COLO829 (cell line): Measurements from ENCODE around the gene TPI1.
A peak's percentile ranks its signal among the peaks of the same experiment; 100 is the strongest.

Experiments used
- DNase-seq: peaks from one replicate; pipeline ENCODE4 v3.0.0; 2012; ENCODE audit warnings: low spot score

The TPI1 gene

DNA sequence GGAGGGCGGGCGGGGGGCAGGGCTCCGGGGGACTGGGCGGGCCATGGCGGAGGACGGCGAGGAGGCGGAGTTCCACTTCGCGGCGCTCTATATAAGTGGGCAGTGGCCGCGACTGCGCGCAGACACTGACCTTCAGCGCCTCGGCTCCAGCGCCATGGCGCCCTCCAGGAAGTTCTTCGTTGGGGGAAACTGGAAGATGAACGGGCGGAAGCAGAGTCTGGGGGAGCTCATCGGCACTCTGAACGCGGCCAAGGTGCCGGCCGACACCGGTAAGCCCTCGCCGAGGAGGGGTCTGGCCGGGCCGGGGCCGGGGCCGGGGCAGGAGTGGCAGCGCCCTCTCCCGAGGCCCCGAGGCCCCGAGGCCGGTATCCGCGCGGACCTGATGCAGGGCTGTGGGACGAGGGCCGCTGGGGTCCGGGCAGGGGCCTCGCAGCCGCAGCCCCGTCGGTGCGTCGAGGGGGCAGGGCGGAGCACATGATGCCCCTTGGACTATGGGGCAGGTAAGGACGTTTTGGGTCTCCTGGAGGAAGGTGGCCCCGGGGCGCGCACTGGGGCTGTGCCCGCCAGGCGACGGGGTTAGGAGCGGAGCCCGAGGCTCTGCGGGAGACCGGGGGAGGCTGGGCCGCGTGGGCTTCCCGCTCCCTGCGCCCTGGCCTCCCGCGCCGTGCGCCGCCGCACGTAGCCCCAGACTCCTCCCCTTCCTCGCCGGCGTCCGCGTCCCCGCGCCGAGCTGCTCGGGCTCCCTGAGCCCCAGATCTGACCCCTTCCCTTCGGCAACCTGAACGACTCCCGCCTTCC, at the start of gene TPI1:
Gene TPI1, plus strand, starts transcription at position 119 of the 798 bp plus-strand sequence. Its CDS starts 36 bp downstream, at position 155.
- peak; percentile 85 for DNase-seq

DNA sequence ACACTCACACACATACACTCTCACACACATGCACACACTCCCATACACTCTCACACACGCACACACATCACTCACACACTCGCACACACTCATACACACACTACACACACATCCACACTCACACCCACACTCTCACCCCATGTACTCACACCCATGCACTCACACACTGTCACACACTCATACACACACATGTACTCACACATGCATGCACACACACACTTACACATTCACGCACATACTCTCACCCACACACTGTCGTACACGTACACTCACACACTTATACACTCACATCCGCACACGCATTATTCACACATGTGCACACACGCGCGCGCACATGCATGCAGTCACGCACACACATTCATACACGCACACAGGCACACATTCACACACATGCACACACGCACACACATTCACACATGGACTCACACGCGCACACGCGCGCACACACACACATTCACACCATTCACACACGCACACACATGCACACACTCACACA, 49.6 kb upstream of the TPI1 start:
- no peak for DNase-seq

DNA sequence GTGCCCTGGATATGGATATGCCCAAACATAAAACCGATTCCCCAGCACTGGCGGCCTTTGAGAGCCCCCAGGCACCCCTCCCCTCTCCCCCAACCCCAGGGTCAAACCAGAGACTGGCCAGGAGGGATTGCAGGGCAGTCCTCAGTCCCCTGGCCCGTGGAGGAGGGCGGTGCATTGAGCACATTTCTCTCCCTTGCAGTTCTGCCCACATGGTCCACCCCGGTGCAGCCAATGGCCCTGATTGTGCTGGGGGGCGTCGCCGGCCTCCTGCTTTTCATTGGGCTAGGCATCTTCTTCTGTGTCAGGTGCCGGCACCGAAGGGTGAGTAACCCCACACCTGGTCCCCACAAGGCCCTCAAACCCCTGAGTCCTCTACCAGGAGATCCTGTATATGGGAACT, 49.1 kb upstream of the TPI1 start:
- no peak for DNase-seq

DNA sequence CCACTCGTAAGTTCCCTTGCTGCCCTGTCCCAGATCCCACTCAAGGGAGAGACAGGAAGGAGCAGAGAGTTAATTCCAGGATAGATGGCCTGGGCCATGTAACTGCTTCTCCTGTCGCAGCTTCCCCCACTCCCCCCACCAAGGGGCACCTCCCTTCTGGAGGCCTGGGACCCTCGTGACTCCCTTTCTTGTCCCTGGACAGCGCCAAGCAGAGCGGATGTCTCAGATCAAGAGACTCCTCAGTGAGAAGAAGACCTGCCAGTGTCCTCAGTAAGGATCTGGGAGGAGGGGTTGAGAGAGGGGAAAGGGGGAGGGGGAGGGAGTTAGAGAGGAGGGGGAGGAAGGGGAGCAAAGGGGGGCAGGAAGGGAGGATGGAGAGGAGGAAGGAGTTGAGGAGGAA, 48.7 kb upstream of the TPI1 start:
- no peak for DNase-seq

GRCh38 chr12:6819106-6820030, 48.0 kb upstream of the TPI1 start:
- DNase-seq, result no peak

GRCh38 chr12:6820166-6820565, 47.2 kb upstream of the TPI1 start:
- DNase-seq, result no peak

- no peak for DNase-seq
Observed at GRCh38 chr12:6821591-6822425, 45.5 kb upstream of the TPI1 start, which contains the start of gene GPR162. Gene GPR162, plus strand, starts transcription at chr12:6821821. Its CDS starts 2,078 bp downstream, at chr12:6823899.

GRCh38 chr12:6822426-6823135, 44.8 kb upstream of the TPI1 start:
- DNase-seq, result no peak

- no peak for DNase-seq
Observed at GRCh38 chr12:6823182-6824084, 43.9 kb upstream of the TPI1 start.

GRCh38 chr12:6824085-6824775, 43.1 kb upstream of the TPI1 start:
- no peak for DNase-seq

GRCh38 chr12:6824901-6825381, 42.4 kb upstream of the TPI1 start:
- DNase-seq, result no peak

GRCh38 chr12:6825398-6826124, 41.8 kb upstream of the TPI1 start:
- peak; percentile 96 for DNase-seq

DNA sequence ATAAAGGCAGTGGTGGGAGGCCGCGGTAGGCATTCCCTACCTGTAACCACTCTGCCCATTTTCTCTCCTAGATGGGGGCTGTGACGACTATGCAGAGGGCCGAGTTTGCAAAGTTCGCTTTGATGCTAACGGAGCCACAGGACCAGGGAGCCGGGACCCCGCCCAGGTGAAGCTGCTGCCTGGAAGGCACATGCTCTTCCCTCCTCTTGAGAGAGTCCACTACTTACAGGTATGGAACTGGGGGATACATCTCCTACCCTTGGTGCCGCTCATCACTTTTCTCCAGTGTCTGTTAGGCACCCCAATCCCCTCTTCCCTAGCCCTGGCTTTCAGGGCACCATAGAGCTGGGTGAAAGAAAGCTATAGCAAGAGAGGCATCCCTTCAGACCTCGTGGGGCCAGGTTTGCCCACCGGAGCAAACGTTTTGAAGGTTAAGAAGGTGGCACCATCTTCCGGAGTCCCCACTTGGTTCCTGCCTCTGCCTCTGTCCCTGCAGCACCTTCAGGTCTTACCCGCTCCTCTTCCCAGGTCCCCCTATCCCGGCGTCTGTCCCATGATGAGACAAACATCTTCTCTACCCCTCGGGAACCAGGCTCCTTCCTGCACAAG, 41.1 kb upstream of the TPI1 start:
- DNase-seq, result no peak

DNA sequence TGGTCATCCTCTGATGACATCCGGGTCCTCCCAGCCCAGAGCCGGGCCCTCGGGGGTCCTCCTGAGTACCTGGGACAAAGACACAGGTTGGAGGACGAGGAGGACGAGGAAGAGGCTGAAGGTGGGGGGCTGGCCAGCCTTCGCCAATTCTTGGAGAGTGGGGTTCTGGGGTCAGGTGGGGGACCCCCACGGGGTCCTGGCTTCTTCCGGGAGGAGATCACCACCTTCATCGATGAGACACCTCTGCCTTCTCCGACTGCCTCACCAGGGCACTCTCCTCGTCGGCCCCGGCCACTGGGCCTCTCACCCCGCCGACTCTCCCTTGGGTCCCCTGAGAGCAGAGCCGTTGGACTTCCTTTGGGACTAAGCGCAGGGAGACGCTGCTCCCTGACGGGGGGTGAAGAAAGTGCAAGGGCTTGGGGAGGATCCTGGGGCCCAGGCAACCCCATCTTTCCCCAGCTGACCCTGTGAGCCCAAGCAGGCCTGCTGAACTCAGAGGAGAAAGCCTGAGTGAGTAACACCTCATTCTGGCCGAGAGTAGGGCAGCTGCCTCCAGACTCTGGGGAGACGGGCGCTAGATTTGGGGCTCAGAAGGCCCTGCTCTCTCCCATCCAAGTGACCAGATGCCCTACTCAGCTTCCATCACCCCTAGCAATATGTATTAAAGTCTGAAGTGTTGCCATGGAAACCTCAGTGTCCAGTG, 40.4 kb upstream of the TPI1 start:
- no peak for DNase-seq

GRCh38 chr12:6827437-6827911, 39.9 kb upstream of the TPI1 start:
- peak; percentile 96 for DNase-seq

DNA sequence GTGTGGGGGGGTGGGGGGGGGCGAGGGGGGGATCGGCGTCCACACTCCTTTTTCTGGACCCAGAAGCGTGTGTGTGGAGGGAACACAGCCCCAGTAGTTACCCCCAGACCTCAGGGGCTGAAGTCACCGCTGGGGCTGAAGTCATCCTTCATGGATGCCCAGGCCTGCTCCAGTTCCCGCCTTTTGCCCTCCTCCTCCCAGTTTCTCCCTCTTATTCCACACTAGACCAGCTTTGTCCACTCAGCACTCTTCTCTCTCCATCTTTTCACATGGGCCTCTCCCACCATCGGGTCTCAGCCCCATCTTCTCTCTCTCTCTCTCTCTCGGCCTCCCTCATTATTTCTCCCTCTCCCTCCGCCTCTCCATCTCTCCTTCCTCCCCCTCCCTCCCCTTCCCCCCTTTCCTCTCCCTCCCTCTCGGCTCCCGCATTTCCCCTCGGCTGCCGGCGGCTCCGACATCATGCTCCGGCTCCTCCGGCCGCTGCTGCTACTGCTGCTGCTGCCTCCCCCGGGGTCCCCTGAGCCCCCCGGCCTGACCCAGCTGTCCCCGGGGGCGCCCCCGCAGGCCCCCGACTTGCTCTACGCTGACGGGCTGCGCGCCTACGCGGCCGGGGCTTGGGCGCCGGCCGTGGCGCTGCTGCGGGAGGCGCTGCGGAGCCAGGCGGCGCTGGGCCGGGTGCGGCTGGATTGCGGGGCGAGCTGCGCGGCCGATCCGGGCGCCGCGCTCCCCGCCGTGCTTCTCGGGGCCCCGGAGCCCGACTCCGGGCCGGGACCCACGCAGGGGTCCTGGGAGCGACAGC, 39.1 kb upstream of the TPI1 start, which contains the start of gene P3H3:
Gene P3H3, plus strand, starts transcription at position 426 of the 799 bp plus-strand sequence. Its CDS starts 34 bp downstream, at position 460.
- DNase-seq, result no peak
